Kidney glomerular epithelial cell (primary cell): ENCODE data around the gene MEF2D.

Experiments
- DNase-seq: peaks from one replicate; lab custom pipeline; 2025; lab: John Stamatoyannopoulos, UW

The MEF2D gene

DNA sequence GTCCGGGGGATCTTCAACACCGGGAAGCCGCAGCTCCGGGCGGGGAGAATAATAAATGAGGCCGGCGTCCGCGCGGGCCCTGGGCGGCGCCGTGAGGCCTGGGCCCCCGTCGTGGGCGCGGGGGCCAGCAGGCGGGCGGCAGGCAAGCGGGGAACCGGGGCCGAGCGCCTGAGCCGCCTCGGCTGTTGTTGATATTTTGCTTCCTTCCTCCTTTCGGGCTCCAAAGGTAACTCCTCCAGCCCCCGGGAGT lies at the start of gene MEF2D:
MEF2D (minus strand) TSS at position 233 of the 250 bp plus-strand sequence. CDS start 17,483 bp downstream, outside the sequence.
- no peak for DNase-seq

DNA sequence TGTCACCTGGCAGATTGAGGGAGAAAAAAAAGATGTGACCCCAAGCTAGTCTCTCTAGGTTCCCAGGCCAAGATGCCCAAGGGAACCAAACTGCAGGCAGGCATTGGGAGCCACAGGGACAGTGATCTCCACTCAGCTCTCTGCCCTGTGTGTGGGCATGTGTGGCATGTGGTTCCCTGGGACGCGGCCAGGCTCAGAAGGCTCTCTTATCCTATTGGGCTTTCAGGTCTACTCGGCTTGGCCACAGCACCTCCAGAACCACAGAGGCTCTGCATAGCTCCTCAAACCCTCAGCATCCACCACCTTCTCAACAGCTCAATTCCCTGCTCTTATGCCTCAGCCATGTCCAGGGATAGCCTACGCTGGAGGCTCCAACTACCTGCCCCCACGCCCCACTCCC lies 49.8 kb upstream of the MEF2D start:
- no peak for DNase-seq

DNA sequence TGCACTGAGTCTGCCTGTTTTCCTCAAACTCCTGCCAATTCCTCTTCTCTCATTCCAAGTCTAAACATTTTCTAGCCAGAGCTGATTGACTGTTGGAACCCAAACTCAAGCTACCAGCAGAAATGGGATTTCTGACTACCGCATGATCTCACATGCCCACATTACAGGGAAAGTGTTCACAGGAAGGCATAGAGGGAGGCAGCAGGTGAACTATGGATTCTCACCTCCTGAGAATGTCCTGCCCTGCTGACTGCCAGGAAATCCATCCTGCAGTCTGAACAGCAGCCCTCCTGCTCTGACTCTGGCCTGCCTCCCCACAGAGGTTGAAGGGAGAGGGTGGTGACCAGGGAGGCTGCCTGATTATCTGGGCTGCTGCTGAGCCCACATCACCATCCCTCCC lies 49.3 kb upstream of the MEF2D start:
- DNase-seq = no peak

DNA sequence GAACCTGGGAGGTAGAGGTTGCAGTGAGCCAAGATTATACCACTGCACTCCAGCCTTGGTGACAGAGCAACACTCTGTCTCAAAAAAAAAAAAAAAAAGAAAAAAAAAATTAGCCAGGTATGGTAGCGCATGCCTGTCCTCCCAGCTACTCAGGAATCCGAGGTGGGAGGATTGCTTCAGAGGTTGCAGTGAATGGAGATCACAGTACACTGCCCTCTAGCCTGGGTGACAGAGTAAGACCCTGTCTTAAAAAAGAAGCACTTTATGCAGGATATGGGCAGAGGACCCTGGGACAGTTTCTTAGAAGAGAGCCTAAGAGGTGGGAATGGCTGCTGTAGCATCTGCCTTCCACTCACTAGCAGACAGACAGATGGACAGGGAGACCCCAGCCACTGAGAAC lies 48.8 kb upstream of the MEF2D start:
- no peak for DNase-seq

DNA sequence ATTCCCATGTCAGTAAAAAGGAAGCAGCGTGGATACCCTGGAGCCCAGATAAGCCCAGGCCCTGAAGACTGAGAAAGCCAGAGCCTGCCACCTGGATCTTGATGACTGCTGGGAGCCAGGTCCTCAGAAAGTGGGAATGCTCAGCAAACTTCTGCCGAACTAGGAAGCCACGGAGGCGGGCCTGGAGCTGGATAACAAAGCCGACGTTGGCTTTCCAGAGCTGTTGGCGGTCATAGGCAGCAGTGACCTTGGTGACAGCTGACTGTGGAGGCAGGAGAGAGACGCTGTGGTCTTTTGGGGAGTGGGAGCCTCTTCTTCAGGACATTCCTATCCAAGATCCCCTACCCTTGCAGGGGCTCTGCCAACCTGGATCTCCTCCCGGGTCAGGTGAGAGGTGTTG lies 47.4 kb upstream of the MEF2D start:
- DNase-seq = no peak

DNA sequence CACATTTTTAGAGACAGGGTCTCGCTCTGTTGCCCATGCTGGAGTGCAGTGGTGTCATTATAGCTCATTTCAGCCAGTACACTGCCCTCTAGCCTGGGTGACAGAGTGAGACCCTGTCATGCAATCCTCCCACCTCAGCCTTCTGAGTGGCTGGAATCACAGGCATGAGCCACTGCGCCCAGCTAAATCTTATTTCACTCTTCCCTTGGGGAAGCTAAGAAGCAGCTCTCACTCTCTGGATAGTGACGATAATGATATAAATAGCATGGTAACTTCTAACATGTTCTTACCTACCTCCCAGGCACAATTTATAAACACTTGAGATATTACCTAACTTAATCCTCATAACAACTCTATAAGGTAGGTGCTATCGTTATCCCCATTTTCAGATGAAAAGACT lies 46.9 kb upstream of the MEF2D start:
- DNase-seq = no peak

DNA sequence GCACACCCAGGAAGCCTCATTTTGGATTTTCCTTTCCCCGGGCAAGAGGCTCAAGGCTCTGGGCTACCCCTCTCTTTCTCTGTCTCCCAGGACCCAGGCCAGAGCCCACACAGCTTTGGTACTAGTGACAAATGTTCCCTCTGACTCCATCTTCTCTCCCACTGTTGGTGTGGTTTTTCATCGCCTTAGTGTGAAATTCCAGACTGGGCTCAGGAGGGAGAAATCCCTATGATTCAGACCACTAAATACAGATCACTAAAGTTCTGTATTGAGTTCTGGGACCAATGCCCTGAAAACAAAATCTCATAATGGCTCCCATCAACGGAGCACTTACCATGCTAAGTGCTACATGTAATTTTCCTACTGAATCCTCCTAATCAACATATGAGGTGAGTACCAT lies 45.7 kb upstream of the MEF2D start:
- no peak for DNase-seq

DNA sequence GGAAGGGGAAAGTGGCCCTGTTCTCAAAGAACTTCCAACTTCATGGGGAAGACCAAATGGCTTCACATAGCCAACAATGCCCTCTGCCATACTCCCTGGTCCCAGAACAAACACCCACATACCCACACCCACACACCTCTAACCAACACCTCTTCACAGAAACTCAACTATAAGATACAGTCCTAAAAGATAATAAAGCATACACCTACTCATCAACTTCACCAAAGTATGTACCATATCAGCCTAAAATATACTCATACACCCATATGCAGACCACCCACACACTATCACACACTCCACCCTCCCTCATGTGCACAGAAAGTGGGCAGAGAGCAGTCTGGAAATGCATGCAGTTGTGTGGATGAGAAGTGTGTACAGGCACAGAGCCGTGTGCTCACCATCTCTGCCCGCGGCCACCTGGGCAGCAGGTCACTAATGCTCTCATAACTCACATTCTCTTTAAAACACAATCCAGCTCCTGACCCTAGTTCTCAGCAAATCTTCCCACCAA lies 44.1 kb upstream of the MEF2D start:
- no peak for DNase-seq

DNA sequence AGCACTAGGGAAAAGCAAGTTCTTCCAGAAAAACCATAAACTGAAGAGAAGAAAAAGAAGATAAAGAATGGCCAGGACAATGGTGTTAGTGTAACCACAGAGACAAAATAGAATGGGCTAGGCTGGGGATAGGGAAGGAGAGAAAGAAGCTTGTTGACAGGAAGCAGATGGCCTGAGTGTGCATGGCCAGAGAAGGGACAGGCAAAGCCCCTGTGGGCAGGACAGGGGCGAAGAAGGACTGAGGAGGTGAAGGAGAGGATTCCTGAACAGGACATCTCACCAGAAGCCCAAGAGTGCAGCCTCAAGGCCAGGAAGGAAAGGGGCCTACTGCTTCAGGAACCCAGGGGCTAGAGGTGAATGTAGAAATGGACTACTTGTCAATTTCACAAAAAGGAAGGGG lies 42.5 kb upstream of the MEF2D start:
- no peak for DNase-seq

DNA sequence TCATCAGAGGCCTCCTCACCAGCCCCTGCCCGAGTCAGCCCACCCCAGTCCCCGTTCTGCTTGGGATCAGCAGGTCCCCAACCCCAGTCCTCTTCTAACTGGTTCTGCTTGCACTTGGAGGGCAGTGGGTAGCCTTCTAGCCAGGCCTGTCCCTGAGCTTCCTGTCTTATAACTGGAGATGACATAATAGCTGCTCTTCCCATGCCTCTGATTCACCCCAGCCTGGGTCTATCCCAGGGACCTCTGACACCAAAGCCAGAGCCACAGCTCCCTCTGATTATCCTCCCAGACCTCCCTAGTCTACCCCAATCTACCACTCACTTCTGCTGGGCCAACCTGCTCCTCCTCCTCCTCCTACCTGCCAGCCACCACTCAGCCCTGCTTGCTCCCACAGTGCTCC lies 40.4 kb upstream of the MEF2D start:
- DNase-seq = no peak

DNA sequence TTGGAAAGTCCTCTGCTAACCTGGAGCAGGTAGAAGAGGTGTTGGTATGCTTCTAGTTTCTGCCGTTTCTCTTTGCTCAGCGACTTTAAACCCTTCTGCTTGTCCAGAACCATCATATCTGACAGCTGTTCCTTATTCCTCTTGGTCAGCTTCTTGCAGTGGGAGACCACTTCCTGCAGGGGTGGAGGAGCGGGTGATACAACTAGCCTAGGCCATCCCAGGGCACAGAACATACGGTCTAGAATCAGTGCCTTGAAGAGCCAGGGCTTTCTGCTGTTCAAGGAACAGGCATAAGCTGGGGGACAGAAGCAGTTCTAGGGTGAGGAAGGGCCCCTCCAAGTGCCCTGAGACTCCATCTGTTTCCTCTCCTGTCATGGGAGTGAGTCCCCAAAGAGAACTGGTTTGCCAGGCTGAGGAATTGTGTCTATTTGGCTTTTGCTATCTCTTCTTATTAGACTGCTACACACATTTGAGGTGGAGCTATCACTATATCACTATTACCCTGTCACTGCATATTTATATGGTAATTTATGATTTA lies 39.3 kb upstream of the MEF2D start:
- no peak for DNase-seq

DNA sequence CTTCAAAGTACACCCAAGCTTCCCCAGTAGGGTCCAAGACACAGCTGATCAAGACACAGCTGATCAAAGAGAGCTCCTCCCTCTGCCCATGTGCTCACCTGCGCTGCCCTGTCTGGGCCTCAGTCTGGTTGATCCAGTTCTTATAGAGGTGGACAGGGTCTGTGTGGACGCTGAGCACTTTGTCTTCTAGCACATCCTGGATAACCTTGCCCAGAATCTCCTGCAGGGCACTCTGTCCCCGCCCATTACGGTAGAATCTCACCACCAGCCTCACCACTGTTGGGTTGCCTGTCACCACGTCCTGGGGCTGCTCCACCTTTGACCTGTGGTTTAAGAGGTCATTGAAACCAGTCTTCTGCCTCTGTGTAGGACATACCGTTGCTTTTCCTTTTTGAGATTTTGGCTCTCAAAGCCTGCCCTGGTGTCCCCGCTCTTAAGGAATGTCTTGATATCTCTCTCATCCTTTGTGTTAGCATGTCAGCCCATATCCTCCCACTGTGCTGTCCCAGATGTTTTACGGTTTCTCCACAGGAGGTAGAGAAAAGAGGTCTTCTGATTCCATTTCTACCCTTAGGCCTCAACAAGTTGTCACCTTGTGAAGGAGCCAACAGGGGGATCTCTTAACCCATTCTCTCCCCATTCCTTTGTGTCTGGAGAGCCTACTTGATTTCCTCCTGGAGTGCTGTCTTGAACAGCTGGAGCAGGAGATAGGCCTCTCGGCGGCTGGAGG lies 38.3 kb upstream of the MEF2D start:
- DNase-seq = no peak

DNA sequence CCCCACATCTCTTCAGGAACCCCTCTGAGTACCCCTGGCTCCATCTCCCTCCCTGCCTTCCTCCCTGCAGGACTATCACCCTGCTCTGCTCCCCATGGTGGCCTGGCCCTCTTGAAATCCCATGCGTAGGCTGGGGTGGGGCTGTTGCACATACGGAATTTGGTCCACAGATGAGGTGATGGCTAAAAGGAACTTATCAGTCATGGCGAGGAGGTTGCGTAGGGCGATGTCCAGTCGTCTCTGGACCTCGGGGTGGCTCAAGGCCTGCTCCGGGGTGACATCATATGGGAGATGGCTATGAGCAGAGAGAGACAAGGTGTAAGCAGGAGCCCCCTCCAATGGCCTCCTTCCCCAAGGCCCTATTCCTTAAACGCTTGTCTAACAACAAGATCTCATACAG lies 36.5 kb upstream of the MEF2D start:
- DNase-seq = no peak

DNA sequence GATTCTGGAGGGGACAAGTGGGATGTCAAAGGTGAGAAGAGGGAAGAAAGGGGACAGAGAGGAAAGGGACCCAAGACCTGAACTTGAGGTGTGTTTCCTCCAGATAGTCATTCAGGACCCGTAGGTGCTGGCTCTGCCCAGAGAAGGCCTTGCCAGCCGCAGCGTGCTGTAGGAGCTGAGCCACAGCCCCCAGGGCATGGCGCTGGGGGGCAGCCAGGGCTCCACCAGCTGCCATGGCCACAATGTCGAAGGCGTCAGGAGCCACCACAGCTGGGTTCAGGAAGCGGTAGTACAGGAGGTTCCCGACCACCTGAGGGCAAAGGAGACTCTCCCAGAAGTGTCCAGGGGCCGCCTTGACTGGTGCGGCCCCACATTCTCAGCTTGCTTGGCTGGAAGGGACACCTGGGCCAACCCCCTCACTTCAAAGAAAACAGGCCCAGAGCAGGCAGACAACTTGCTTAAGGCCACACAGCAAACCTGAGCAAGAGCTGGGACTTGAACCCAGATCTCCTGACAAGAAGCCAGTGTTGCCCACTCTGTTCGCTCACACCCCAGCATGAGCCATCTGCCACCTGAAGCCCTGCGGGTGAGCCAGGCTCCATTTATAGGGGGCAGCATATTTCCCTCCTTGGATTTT lies 34.0 kb upstream of the MEF2D start:
- DNase-seq = no peak

DNA sequence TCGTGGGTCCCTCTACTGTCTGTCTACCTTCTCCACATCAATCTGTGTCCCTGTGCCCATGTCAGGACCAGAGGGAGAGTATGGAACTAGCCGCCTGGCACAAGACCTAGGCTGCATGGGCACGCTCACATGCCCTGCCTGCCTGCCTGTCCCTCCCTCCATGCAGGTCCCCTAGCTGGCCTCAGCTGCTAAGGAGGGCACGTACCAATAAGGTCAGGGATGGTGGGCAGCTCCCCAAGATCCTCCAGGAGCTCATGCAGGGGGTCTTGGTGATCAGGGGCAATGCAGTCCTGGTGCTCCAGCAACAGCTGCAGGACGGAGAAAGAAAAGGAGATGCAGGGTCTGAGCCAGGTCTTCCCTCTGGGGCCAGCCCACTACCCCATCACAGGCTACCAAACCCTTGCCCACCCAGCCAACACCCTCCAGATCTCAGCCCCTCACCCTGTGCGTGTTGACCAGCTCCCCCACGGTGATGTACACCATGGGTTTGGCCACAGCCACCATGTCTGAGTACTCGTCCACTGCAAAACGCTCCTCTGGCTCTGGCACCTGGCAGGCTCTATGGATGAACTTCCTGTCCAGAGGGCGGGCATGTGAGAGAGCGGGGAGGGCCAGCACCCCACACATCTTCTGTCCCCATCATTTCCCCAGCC lies 33.1 kb upstream of the MEF2D start:
- DNase-seq = no peak

DNA sequence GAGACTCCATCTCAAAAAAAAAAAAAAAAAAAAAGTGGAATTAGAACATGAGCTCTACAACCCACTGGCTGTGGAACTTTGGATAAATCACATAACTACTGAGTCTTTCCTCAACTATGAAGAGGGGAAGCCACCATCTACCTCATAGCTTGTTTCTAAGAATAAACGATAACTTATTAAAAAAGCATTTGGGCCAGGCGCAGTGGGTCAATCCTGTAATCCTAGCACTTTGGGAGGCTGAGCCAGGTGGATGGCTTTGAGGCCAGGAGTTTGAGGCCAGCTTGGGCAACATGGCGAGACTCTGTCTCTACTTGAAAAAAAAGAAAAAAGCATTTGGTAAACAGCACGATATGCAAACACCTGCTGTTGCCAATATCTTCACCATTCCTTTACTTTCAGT lies 31.8 kb upstream of the MEF2D start:
- no peak for DNase-seq

DNA sequence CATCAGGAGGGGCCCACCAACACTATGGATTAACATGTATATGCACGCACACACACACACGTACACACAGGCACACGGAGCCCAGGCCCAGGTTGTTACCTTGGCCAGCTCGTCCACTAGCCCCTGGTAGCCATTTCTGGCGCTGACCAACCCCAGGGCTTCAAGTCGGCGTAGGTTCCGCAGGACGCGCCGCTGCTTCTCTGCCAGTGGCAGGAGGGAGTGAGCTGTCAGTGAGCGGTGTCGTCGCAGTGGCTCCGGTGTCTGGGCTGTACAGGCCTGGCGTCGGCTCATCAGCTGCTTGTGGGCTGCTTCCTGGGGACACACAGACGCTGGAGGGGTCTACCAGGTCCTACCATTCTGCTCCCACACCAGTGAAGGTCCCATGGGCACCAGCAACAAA lies 29.4 kb upstream of the MEF2D start:
- no peak for DNase-seq

DNA sequence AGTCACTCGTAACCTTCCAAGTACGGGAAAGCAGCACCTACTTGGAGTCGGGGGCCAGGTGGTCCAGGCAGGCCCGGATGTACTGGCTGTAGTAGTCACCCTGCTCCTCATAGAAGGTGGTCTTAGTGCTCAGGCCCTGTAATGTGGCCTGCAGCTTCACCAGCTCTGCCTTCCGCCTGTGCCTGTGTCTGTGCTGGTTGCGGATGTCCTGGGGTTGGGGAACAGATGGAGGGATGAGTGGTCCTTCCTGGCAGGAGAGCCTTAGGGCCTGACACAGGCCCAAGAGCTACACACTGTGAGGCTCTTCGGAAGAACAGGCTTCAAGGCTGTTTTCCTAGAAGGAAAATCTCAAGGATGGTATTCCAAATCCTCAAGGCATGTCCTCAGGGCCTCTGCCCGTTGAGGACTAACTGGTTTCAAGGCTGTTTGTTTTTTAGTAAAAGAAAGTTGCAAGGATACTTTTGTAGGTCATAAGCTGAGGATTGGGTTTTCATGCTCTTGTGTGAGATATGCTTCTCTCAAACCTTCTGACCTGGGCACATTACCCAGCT lies 28.4 kb upstream of the MEF2D start:
- DNase-seq = no peak

DNA sequence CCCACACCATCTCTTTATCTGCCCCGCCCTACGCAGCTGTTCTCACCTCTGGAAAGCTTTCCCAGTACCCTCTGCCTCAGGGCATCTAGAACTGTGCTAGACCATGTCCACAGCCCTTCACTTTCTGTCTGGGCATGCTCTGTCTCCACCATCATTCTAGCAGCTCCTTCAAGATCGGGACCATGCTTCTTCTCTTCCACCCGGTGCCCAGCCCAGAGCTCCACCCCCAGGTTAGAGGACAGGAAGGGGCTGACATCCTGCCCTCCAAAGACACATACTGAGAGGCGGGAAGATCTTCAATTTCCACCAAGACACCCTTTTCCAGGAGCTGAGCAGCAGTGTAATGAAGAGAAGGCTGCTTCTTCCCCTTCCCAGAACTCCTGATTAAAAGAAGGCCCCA lies 27.7 kb upstream of the MEF2D start:
- DNase-seq = no peak

DNA sequence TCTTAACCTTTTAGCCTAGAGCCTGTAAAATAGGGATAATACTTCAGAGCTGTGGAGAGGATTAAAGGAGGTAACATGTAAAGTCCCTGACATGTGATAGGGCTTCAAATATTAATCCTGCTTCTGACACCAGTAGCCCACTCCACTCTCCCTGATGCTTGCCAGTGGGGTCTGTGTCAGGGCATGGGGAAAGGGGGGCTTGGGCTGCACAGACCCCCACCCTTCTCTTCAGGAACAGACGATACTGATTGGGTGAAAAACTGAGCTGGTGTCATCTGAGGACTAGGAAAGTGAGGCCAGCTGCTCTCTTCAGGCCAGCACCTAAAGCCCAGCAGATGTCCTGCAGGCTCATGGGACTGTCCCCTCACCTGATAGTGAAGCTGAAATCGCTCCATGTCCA lies 27.0 kb upstream of the MEF2D start:
- DNase-seq = no peak

DNA sequence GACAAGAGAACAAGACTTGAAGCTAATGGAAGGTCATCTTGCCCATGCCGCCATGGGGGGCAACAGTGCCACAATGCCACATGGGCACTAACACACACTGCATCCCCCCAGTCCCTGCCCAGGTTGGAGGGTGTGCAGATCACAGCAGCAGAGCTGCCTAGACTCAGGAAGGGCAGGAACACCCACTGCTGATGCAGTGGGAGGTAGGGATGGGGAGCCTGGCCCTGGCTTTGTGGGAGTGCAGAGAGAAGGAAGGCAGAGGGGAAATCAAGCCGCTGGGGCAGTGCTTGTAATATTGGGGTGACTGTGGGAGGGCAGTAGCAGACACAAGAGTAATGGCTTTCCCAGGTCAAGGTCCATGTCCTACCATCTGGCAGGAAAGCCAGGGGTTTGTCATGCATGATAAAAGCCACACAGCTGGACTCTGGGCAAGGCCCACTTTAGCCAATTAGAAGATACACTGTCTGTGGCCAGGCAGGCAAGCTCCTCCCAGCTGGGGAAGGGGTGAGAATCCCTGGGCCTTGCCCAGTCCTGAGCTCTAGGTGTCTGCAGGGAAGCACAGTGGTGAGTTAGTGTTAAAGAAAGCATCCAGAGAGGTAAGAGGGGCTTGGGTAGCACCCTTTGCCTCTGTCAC lies 25.4 kb upstream of the MEF2D start:
- no peak for DNase-seq

DNA sequence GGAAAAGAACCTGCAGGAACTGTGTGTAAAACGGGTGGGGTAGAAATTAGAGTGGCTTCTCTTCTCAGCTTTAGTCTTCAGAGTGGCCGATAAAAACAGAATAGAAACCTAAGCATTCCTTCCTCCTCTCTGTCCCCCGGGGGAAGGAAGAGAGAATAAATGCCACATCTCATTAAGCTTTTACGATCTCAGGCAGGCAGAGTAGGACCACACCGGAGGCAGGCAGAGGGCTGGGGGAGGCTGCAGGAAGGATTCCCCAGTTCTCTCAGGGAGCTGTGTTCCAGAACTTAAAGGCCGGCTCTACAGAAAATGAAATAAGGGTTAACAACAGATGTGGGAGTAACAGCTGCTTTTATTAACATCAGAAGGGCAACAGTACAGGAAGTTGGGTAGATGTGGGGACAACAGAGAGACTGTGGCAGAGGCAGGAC lies 24.5 kb upstream of the MEF2D start:
- no peak for DNase-seq

DNA sequence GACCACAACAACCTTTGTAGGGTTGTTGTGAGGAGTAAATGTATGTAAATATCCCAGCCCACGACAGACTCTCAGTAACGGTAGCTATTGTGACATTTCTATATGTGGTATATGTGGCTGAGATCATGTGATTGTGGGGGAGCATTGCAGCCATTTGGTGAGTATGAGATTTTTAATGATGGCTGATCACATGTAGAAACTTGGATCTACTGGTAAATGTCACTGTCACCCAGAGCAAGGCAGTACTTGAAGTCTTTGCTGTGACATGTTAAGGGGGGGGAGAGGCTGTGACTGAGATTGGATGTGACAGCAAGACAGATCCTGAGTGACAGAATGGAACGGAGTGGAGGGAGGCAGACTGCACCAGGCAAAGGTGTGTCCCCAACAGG lies 23.9 kb upstream of the MEF2D start:
- no peak for DNase-seq
